PC-9 (cell line): ENCODE data around the gene DLG2.

ENCODE experiments used
- CTCF ChIP-seq: fragments of 200-600 bp; sonication (generic); conservative IDR thresholded peaks from 2 replicates; pipeline ENCODE4 v1.6.1; 2017; ENCODE audit warnings: mixed run types, antibody characterized with exemption, mild to moderate bottlenecking, moderate library complexity
- EZH2 ChIP-seq: fragments of 200-600 bp; sonication (generic); IDR thresholded peaks from 2 replicates; pipeline ENCODE4 v1.8.0; 2017; ENCODE audit warnings: antibody characterized with exemption, low read depth

GRCh38 chr11:83713708-83714107 lies 1913.4 kb downstream of the DLG2 start:
- TF ChIP-seq CTCF = no peak
- TF ChIP-seq EZH2 = no peak
